ENCODE data around the gene SMIM36.
"Not testable (repeated sequence)": the region's sequence is repeated elsewhere in the genome, so short reads cannot be mapped to it uniquely, and the experiment has no call there.

The SMIM36 gene

DNA sequence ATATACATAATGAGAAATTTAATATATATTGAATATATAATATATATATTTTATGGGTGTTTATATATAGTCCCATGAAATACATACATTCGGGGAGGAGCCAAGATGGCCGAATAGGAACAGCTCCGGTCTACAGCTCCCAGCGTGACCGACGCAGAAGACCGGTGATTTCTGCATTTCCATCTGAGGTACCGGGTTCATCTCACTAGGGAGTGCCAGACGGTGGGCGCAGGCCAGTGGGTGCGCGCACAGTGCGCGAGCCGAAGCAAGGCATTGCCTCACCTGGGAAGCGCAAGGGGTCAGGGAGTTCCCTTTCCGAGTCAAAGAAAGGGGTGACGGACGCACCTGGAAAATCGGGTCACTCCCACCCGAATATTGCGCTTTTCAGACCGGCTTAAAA lies 9.6 kb downstream of the SMIM36 start:
- DNase-seq (ENCODE audit: low read depth in 2 of 2): not testable (repeated sequence)

DNA sequence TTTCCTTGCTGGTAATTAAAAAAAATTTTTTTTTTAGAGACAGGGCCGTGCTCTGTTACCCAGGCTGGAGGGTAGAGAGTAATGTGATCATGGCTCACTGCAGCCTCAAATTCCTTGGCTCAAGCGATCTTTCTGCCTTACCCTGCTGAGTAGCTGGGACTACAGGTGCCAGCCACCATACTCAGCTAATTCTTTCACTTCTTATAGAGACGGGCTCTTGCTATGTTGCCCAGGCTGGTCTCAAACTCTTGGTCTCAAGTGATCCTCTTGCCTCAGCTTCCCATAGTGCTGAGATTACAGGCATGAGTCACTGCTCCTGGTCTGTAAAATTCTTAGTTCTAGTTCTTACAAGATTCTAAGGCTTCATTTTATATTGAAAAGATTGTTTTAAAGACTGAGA lies 11.1 kb downstream of the SMIM36 start:
- no peak for DNase-seq (ENCODE audit: low read depth in 2 of 2)

DNA sequence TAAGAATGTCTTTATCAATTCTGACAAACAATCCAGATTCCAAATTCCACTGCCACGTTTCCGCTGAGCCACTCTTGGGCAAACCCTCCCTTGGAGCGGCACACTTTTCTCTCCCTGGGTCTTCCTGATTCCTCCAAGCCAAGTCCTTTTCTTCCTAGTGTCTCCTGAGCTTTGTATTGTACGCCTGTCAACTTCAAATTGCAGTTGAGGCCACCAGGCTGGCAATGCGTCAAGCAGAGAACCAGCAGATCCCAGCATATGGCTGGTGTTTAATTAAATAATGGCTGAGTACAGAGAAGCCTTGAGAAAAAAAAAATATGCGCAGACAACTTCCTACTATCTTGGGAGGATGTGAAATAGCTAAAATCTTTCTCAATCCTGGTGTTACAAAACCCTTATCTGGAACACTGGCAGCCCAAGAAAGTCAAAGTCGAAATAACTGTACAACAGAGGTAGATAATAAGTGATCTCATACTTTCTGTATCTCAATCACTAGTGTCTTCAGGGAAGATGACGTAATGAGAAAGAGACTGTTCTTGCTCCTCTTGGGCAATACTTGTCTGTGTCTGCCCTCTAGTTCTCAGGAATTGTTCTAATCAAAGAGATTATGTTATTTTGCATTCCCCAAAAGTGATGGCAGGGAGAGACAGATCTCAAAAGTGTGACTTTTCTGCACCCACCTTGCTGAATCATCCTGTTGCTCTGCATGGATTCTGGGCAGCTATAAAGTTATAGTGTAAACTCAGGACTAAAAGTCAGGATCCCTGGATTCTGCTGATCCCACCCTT lies 15.0 kb downstream of the SMIM36 start:
- no peak for DNase-seq (ENCODE audit: low read depth in 2 of 2)

DNA sequence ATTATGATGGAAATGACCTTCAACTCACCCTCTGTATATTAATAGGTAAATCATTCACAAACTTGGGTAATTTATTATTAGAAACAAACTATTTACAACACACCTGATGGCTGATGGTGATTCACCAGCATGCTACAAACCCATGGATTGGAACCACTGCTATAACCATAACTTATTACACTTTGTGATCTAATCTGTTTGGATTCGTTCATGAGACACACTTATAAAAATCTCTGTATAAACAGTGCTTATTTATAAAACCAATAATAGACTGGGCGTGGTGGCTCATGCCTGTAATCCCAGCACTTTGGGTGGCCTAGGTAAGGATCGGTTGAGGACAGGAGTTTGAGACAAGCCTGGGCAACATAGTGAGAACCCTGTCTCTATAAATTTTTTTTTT lies 16.0 kb downstream of the SMIM36 start:
- DNase-seq (ENCODE audit: low read depth in 2 of 2): no peak

GRCh38 chr17:55492781-55493341 lies 18.4 kb downstream of the SMIM36 start:
- DNase-seq (ENCODE audit: low read depth in 2 of 2): no peak

GRCh38 chr17:55490376-55490775 lies 20.9 kb downstream of the SMIM36 start:
- no peak for DNase-seq (ENCODE audit: low read depth in 2 of 2)

- DNase-seq (ENCODE audit: low read depth in 2 of 2): no peak
Observed at GRCh38 chr17:55487695-55488432, 23.4 kb downstream of the SMIM36 start.

DNA sequence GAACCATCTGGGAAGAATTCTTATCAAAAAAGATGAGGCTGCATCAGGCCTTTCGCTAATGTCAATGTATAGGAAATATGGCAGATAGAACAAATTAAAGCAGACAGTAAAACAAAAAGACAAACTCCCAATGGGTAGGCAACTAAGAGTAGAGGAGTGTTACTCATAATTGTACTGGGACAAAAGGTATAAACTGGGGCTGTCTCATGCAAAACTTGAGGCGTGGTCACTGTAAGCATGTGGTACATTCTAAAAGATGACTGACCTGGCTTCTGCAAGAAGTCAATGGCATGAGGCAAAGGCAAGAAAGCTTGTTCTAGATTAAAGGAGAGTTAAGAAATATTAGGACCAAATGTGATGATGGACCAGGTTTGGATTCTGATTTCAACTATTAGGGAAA lies 26.7 kb downstream of the SMIM36 start:
- DNase-seq (ENCODE audit: low read depth in 2 of 2): no peak

DNA sequence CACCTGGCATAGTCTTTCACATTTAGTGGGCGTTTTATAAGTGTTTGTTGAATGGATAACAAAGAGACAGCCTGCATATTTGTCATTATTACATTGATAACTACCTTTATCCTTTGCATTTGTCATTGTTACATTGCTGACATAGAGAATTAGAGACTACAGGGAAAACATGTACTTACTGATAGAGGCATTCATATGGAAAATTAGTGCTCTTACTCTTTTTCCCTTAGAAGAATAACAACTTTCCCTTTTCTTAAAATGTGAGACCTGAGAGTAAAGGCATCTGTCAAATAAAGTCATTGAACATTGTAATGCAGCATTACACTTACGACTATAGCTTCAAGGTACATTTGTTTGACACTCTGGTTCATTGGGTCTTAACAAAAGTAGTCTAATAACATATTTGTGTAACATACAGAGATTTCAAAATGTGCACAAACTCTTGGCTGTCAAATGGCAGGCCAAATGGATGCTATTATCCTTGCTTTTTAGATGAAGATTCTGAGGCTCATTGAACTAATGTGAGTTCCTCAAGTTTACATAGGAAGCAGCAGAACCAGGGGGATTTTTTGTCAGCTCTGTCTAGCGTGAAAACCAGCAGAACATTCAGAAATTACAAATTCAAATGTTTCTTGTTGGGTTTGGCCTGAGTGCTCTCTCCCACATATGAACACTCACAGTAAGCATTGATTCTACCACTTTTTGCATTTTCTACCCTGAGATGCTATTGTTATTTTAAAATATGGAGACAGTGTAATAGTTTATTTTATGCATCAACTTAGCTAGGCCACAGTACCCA lies 28.5 kb downstream of the SMIM36 start:
- no peak for DNase-seq (ENCODE audit: low read depth in 2 of 2)

DNA sequence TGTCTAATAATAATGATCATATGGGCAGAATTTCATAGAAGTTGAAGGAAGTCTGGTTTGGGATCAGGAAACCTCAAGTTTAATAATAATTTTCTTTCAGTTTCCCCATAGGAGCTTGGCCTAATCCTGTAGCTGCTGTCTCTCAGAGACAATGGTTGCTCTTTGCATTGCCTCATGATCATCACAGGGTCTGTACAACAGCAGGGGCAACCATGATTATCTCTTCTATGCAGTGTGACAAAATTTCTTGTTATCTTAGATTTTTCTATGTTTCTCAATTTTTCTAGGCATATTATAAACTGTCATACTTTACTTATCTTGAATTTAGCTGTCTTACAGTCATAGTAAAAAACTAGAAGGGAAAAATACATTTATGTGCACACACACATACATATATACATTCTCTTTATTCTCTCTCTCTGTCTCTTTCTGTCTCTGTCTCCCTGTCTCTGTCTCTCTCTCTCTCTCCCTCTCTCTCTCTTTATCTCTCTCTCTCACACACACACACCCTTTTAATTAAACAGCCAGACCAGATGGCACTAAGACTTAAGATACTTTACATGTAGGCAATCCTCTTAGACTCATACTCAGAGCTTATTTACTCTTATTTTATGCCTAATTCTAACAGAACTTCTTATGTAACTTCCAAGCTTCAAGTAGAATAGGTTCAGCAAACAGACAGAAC lies 30.5 kb downstream of the SMIM36 start:
- DNase-seq (ENCODE audit: low read depth in 2 of 2): no peak

DNA sequence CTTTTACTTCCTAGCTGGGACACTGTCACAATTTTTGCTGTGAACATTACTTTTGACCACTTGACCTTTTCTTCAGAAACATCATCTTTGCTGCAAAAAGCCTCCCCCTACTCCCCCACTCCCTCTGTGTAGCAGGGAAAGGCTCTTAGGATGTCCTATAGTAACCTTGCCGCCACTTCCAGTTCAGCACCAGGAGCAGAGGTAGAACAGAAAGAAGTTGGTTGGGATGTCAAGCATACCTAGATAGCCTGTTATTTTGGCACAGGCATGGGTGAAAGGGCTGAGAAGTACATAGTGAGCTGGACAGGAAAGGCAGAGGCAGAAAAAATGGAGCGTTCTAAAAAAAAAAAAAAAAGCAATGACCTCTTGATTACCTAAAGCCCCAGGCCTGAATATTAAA lies 31.3 kb downstream of the SMIM36 start:
- no peak for DNase-seq (ENCODE audit: low read depth in 2 of 2)

GRCh38 chr17:55478971-55479370 lies 32.3 kb downstream of the SMIM36 start:
- DNase-seq (ENCODE audit: low read depth in 2 of 2): no peak

GRCh38 chr17:55466671-55467070 lies 44.6 kb downstream of the SMIM36 start:
- DNase-seq (ENCODE audit: low read depth in 2 of 2): no peak

DNA sequence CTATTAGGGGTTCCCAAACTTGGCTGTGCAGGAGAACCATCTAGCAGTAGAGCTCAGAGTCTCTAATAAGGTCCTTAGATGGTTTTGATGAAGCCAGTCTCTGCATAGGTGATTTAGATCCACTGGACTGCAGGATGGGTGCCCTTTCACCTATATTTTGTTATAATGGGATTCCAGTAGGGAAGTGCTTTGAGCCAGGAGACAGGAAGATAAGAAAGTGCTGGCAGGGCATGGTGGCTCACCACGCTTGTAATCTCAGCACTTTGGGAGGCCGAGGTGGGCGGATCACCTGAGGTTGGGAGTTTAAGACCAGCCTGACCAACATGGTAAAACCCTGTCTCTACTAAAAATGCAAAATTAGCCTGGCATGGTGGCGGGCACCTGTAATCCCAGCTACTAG lies 45.5 kb downstream of the SMIM36 start:
- not testable (repeated sequence) for DNase-seq (ENCODE audit: low read depth in 2 of 2)

- no peak for DNase-seq (ENCODE audit: low read depth in 2 of 2)
Observed at GRCh38 chr17:55463600-55463999, 47.7 kb downstream of the SMIM36 start.

GRCh38 chr17:55462711-55463110 lies 48.5 kb downstream of the SMIM36 start:
- DNase-seq (ENCODE audit: low read depth in 2 of 2): no peak

DNA sequence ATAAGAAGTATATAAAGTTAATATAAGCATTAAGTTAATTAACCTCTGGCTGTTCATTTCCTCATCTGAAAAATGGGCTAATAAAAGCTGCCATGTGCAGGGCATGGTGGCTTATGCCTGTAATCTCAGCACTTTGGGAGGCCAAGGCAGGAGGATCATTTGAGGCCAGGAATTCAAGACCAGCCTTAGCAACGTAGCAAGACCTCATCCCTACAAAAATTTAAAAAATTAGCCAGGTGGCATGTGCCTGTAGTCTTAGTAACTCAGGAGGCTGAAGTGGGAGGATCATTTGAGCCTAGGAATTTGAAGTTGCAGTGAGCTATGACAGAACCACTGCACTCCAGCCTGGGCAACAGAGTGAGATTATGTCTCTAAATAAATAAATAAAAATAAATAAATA lies 49.0 kb downstream of the SMIM36 start:
- DNase-seq (ENCODE audit: low read depth in 2 of 2): no peak

DNA sequence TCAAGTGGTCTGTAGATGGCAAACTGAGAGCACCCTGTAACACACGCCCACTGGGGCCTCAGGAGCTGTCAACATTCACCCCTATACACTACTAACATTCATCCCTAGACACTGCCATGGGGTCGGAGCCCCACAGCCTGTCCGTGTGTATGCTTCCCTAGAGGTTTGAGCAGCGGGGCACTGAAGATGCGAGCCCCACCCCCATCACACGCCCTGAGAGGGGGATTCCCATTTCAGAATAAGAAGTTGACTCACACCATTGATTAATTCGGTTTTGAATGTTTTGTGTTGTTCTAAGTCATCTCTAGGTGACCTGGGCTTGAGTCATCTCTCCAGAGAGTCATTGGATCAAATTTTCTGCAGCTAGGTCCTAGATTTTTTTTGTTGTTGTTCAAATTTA lies 52.3 kb downstream of the SMIM36 start:
- peak; percentile 3 to 8 for DNase-seq (ENCODE audit: low read depth in 2 of 2)

GRCh38 chr17:55458287-55458900 lies 52.9 kb downstream of the SMIM36 start:
- DNase-seq (ENCODE audit: low read depth in 2 of 2): no peak

DNA sequence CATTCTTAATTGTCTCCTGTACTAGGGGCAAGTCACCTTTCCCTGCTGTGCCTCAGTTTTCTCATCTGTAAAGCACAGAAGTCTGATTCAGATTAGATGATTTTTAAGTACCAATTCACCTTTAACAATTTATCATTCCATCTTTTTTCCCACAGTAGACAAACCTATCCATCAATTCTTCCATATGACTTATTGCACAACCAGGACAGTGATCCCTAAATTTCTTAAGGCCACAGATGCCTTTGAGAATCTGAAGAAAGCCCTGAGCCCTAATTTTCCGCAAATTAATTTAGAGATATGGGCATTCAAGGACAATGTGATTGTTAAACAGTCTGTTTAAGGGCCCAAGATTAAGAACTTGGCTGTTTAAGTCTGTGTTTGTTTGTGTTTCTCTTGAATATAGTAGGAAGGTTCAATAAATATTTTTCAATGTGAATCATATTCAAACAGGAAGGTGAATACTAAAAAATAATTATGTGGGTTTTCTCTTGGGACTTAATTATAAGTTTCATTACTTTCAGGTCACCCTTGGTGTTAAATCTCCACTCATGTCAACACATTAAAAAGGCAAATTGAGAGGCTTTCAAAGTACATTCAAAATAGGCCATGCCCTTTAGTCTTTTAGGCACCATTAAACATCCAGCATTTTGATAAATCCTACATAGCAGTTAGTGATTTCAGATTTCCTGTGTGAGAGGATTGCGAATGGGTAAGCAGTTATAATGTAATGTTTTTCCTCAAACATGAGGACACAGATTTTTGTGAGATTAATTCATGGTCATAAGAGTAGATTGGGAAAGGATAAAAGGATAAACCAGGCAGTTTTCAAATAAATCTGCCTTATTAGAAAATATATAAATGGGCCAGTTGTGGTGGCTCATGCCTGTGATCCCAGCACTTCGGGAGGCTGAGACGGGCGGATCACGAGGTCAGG lies 54.7 kb downstream of the SMIM36 start:
- DNase-seq (ENCODE audit: low read depth in 2 of 2): no peak
